GM21825 (cell line): ENCODE data around the gene LONP1.
"Not testable (repeated sequence)": the region's sequence is repeated elsewhere in the genome, so short reads cannot be mapped to it uniquely, and the experiment has no call there.

Experiments
- ATAC-seq: cut with Tn5 transposase; IDR thresholded peaks from one replicate; pipeline ENCODE4 v1.9.1; 2021; ENCODE audit warnings: mild to moderate bottlenecking, moderate library complexity; ENCODE audit not compliant: unreplicated experiment

The LONP1 gene

GRCh38 chr19:5714816-5715215 lies 5.1 kb downstream of the LONP1 start:
- ATAC-seq = no peak

GRCh38 chr19:5713228-5713627 lies 6.7 kb downstream of the LONP1 start:
- ATAC-seq = no peak

GRCh38 chr19:5711713-5712161 lies 8.2 kb downstream of the LONP1 start:
- ATAC-seq = no peak

GRCh38 chr19:5711025-5711424 lies 8.9 kb downstream of the LONP1 start:
- no peak for ATAC-seq

GRCh38 chr19:5707576-5708575 lies 12.1 kb downstream of the LONP1 start:
- no peak for ATAC-seq

GRCh38 chr19:5706876-5707573 lies 12.9 kb downstream of the LONP1 start:
- no peak for ATAC-seq

GRCh38 chr19:5705552-5705951 lies 14.4 kb downstream of the LONP1 start:
- no peak for ATAC-seq

- no peak for ATAC-seq
Observed at GRCh38 chr19:5703819-5704818, 15.8 kb downstream of the LONP1 start.

GRCh38 chr19:5702053-5702410 lies 17.9 kb downstream of the LONP1 start:
- ATAC-seq = not testable (repeated sequence)

GRCh38 chr19:5700455-5701092 lies 19.4 kb downstream of the LONP1 start:
- ATAC-seq = no peak

GRCh38 chr19:5698635-5699422 lies 21.1 kb downstream of the LONP1 start:
- no peak for ATAC-seq

- ATAC-seq = no peak
Observed at GRCh38 chr19:5697890-5698634, 21.9 kb downstream of the LONP1 start.

- ATAC-seq = no peak
Observed at GRCh38 chr19:5697022-5697889, 22.7 kb downstream of the LONP1 start.

GRCh38 chr19:5696196-5697021 lies 23.5 kb downstream of the LONP1 start:
- ATAC-seq = no peak

GRCh38 chr19:5695649-5696195 lies 24.2 kb downstream of the LONP1 start:
- ATAC-seq = no peak

GRCh38 chr19:5694956-5695648 lies 24.8 kb downstream of the LONP1 start:
- no peak for ATAC-seq
